Right forelimb (tissue), 1 donor: ENCODE results near the gene ATOSA.

Source experiments
- DNase-seq: peaks from one replicate; pipeline ENCODE4 v3.0.0-alpha.2; 2018

The ATOSA gene

DNA sequence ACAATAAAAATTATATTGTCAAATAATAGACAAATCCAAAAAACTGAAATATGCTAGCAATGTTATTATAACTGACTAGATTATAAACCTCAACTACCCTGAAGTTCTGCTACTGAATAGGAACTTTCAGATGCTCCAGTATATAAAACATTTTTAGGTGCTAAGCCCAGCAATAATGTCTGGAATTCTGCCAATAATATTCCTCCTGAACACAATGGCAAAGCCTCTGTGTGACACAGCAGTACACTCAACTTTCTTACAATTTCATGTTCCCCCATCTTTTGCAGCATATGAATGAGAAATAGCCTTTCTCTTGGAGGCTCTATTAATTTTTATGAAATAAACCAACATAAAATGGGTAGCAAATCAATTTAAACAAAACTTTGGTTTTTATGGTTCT is 29.5 kb downstream of the ATOSA start:
- no peak for DNase-seq

DNA sequence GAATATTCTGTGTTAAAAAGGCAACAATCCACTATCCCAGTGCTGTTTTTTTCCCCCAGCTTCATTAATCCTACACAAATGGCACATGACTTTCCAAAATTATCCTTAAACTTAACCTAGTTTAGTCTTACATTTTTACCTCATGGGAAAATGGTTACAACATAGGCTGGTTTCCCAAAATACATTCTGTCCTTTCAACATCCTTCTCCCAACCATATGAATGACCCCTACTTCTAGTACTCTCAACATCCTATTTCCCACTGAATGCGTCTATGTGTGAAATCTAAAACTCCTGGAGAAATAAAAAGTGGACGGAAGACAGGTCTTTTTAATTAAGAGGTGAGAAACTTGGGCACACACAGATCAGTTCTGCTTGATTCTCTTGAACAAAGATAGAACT is 33.3 kb downstream of the ATOSA start:
- DNase-seq: no peak

DNA sequence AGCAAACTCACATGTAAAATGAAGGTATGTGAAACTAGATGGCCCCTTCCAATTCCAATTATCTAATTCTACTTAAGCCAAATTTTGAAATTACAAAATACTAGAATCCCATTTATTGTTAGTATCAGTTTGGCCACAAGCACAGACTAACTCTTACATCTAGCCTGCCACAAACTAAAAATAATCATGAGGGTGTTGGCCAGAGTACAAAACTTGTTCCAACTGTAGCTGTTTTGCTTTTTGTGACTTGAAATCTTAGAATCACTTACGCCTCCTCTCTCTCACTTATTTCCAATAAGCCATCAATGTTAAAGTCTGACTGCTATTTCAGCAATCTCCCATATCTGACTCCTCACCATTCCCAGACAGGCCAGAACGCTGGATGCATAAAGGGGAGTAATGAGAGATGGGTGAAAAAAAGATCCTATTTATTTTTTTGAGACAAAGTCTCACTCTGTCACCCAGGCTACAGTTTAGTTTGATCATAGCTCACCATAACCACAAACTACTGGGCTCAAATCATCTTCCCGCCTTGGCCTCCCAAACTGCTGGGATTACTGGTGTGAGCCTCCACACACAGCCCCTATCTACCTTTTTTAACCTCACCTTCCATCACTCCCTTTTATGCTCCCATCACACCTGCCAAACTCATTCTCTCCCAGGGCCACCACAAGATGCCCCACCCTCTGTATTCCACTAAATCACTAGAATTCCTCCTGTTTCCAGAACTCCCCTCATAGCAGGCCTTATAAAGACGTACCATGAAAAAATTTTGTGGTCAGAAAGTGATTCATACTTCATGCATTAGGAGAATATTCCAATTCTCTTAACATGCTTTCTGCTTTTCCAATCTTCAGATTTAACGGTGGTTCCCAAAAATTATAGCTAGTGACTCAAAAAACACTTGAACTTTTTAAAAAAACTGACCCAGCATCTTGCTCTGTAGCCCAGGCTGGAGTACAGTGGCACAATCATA is 36.5 kb downstream of the ATOSA start:
- no peak for DNase-seq

DNA sequence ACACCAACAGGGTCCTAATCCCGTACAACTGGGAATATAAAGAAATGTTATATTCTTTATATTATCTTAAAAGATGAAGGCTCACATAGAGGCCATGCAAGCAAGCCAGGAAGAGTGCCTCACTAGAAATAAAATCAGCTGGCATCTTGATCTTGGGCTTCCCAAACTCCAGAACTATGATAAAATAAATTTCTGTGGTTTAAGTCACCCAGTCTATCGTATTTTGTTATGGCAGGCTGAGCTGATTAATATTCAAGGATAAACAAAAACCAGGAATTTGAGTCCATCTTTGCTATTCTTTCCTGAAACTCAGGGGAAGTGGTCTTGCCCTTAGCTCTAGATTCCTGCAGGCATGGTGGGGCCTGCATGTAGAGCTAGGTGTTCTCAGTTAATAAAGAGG is 42.7 kb downstream of the ATOSA start:
- no peak for DNase-seq

DNA sequence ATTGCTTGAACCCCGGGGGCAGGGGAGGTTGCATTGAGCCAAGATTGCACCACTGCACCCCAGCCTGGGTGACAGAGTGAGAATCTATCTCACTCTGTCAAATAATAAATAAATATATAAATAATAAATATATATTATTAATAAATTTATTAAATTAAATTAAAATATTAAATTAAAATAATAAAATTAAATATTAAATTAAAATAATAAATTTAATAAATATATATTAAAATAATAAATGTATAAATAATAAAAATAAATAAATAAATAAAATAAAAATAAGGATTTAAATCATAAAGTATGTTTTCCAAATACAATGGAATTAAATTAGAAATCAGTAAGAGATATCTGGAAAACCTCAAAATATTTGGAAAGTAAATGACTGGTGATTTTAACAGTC is 43.3 kb downstream of the ATOSA start:
- no peak for DNase-seq
